ENCODE data around the gene MYO1H.

- TF ChIP-seq CTCF (IDR thresholded peaks at IDR 0.05) (no peak), POLR2AphosphoS5 (IDR thresholded peaks at IDR 0.05) (no peak), EP300 (IDR thresholded peaks at IDR 0.05; ENCODE audit: low read depth) (no peak), POLR2A (IDR thresholded peaks at IDR 0.05) (no peak)
Measured at GRCh38 chr12:109451400-109451799, 103.7 kb downstream of the MYO1H start.
